ENCODE data around the gene NBEA. TPM values are rescaled to one million over a fixed set of nuclear protein-coding genes. Genes with fewer than 3 reads are reported as not detected.

NBEA gene
- total RNA-seq, 6 experiments from 2014 or later, result 5.6 to 9.6 (median 6.9) TPM

DNA sequence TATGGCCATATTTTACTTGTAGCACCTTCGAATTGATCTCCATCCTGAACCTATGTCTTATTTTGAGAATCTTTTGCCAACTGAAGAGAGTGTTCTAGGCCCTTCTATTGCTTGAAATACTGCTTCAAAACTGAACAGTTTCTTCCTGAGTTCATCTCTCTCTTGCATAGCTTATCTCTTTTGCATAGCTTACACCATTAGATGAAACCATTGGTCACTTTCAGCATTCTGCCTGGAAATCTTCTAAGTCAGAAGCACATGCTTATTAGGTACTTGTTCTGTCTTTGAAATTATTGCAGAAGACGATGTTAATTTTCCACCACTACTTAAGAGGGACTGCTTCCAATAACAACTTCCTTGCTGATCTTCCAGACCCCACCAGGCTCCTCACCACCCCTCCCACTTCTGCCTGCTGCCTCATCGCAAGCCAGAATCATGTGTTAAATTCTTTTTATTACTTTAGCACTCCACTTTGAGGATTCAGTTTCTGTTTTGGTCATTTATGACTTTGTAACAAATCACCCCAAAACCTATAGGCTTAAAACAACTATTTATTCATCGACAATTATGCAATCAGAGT, 656.8 kb downstream of the NBEA start:
- Mint-ChIP-seq H3K9me3 (no peaks in the 10 kb centered on the region), H3K4me1 (ENCODE audit: low read depth) (peaks cover 33% of the 10 kb centered on the region), H3K36me3 (ENCODE audit: low read depth) (peaks cover 5% of the 10 kb centered on the region; the same call in 1 of the 2 replicates), H3K27me3 (ENCODE audit: insufficient read depth) (no peaks in the 10 kb centered on the region), H3K27ac (peak overlapping the region; percentile 67), H3K4me3 (no peak overlapping the region; the same call in 1 of the 2 replicates)
- DNase-seq, result no peak
- TF ChIP-seq, protein P1, sequence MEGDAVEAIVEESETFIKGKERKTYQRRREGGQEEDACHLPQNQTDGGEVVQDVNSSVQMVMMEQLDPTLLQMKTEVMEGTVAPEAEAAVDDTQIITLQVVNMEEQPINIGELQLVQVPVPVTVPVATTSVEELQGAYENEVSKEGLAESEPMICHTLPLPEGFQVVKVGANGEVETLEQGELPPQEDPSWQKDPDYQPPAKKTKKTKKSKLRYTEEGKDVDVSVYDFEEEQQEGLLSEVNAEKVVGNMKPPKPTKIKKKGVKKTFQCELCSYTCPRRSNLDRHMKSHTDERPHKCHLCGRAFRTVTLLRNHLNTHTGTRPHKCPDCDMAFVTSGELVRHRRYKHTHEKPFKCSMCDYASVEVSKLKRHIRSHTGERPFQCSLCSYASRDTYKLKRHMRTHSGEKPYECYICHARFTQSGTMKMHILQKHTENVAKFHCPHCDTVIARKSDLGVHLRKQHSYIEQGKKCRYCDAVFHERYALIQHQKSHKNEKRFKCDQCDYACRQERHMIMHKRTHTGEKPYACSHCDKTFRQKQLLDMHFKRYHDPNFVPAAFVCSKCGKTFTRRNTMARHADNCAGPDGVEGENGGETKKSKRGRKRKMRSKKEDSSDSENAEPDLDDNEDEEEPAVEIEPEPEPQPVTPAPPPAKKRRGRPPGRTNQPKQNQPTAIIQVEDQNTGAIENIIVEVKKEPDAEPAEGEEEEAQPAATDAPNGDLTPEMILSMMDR (IDR thresholded peaks at IDR 0.05), result no peak

DNA sequence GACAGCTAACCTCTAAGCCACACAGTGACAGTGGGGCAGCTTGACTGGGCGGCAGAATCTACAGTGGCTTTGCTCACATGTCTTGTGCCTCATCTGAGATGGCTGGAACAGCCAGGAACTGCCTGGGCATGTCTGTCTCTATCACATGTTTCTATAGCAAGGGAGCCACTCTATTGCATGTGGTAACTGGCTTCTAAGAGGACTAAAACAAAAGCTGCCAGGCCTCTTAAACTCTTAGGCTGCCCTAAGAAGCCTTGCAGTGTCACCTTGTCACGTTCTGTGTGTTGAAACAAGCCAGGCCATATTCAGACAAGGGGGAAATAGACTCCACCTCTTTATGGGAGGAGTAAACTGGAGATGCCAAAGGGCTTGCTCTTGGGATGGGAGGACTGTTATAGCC, 657.3 kb downstream of the NBEA start:
- no peak overlapping the region for H3K4me3 Mint-ChIP-seq
- no peaks in the 10 kb centered on the region for H3K9me3 Mint-ChIP-seq
- H3K27me3 Mint-ChIP-seq (ENCODE audit: insufficient read depth), result no peaks in the 10 kb centered on the region
- TF ChIP-seq, protein P1 (IDR thresholded peaks at IDR 0.05), result no peak
- DNase-seq, result no peak
- peak overlapping the region; percentile 67 for H3K27ac Mint-ChIP-seq
- peaks cover 28% of the 10 kb centered on the region for H3K4me1 Mint-ChIP-seq (ENCODE audit: low read depth)
- H3K36me3 Mint-ChIP-seq (ENCODE audit: low read depth), result peaks cover 5% of the 10 kb centered on the region; the same call in 1 of the 2 replicates

DNA sequence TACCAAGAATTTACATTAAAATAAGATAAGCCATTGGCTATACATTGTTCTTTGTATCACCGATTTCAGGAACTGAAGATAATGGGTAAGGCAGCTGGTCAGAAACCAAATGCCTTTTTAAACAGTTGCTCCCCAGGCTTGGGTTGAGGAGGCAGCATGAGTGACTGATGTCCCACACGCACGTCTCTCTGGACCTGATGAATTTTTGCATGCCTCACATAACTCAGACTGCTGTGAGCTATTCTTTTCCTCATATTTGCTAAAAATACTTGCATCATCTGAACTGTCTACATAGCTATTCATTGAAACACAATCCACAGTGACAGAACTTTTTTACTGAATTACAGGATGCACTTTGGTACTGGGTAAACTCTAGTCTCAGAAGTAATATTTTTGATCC, 658.1 kb downstream of the NBEA start:
- H3K4me3 Mint-ChIP-seq, result no peak overlapping the region
- TF ChIP-seq, protein P1 (IDR thresholded peaks at IDR 0.05), result no peak
- no peaks in the 10 kb centered on the region for H3K9me3 Mint-ChIP-seq
- no peaks in the 10 kb centered on the region for H3K27me3 Mint-ChIP-seq (ENCODE audit: insufficient read depth)
- DNase-seq, result peak; percentile 44
- H3K36me3 Mint-ChIP-seq (ENCODE audit: low read depth), result peaks cover 5% of the 10 kb centered on the region; the same call in 1 of the 2 replicates
- H3K27ac Mint-ChIP-seq, result peak overlapping the region; percentile 25; the same call in 1 of the 2 replicates
- H3K4me1 Mint-ChIP-seq (ENCODE audit: low read depth), result peaks cover 27% of the 10 kb centered on the region

DNA sequence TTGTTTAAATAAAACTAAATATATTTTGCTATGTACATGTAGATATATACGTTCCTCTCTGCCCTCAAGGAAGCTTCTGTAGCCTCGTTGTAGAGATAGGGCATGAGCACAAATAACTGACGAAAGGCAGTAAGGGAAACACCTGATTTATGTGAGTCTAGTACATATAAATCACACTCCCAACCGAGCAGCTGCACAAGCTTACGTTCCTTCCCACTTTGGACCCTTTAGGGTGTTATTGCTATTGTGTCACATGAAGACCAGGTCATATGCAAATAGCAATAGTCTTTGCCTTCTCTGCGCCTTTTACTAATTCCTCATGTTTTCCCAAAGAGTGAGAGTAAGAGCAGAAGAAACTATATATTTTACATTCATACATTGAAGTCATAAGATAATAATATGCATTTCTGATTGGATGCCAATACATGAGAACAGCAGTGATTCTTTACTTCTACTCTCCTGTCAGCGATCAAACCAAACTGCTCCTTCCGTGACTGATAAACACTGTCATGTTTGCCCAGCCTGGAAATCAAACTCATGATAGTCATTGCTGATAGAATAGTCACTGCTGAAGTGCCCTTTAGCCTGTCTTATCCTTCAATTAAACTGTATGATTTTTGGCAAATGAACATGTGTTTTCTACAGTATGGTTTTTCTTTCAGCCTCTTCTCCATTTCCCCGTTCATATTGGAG, 661.7 kb downstream of the NBEA start:
- Mint-ChIP-seq H3K27ac (no peak overlapping the region), H3K36me3 (ENCODE audit: low read depth) (no peaks in the 10 kb centered on the region), H3K4me3 (no peak overlapping the region), H3K4me1 (ENCODE audit: low read depth) (peaks cover 19% of the 10 kb centered on the region), H3K27me3 (ENCODE audit: insufficient read depth) (no peaks in the 10 kb centered on the region), H3K9me3 (no peaks in the 10 kb centered on the region)
- no peak for DNase-seq
- TF ChIP-seq, protein P1 (IDR thresholded peaks at IDR 0.05), result no peak

DNA sequence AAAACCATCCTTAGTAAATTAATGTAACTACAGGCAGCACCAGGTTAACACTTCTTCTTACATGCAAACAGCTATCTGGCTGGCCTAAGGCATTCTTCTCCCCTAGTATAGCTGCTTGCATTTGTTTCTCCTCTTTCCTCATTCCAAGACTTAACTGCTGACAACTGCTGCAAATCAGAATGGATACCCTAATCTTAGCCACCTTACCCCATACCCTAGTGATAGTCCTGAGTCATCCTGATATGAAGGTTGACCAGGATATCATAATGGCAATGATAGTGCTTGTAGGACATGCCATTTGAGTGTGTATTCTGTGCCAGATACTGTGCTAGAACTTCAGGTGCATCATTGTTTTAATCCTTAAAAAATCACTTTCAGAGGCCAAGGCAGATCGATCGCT, 672.6 kb downstream of the NBEA start:
- peaks cover 6% of the 10 kb centered on the region; the same call in 1 of the 2 replicates for H3K4me1 Mint-ChIP-seq (ENCODE audit: low read depth)
- no peaks in the 10 kb centered on the region for H3K9me3 Mint-ChIP-seq
- no peaks in the 10 kb centered on the region for H3K27me3 Mint-ChIP-seq (ENCODE audit: insufficient read depth)
- H3K4me3 Mint-ChIP-seq, result no peak overlapping the region
- no peak overlapping the region for H3K27ac Mint-ChIP-seq
- no peak for DNase-seq
- TF ChIP-seq, protein P1 (IDR thresholded peaks at IDR 0.05), result no peak
- no peaks in the 10 kb centered on the region for H3K36me3 Mint-ChIP-seq (ENCODE audit: low read depth)

Measured in HFFc6 (cell line).